ENCODE data around the gene IRAK4. TPM values are rescaled to one million over a fixed set of nuclear protein-coding genes. Genes with fewer than 3 reads are reported as not detected.

The IRAK4 gene
- total and polyA plus RNA-seq, 2 donors (not counting 3 experiments of a cell fraction or from before 2014, with no cell fraction given) = 10.8 to 13.1 TPM

DNA sequence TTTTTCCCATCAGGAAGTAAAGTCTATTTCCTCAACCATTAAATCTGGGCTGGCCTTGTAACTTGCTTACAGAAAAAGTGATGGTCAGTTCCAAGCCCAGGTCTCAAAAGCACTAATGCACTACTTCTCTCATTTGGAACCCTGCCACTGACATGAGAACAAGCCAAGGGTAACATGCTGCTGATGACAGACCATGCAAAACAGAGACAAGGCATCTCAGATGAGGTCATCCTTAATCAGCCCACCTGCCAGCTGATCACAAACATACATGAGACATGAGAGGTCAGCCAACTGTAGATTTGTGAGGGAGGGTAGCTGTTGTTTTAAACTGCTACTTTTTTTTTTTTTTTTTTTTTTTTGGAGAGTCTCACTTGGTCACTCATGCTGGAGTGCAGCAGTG is 31.2 kb downstream of the IRAK4 start:
- no peak overlapping the region for H3K4me2 ChIP-seq (ENCODE audit: insufficient read depth, low read length)
- intact Hi-C loops (cut with micrococcal nuclease) (no loop called here), dilution Hi-C loops (cut with MboI; ENCODE audit: extremely low pct_ligation_motif_present, low sequenced_read_pairs) (no loop called here)
- no peaks in the 10 kb centered on the region for H3K4me1 ChIP-seq (ENCODE audit: control insufficient read depth, extremely low read depth, insufficient read depth, low read length)
- H3K79me2 ChIP-seq (ENCODE audit: control insufficient read depth, insufficient read depth, low read length) = no peaks in the 10 kb centered on the region
- no peak for FAIRE-seq
- H3K9ac ChIP-seq (replicated peaks; ENCODE audit: extremely low read depth, insufficient read depth, low read length) = no peak overlapping the region
- no peak overlapping the region for H3K27ac ChIP-seq (ENCODE audit: insufficient read depth, low read depth, low read length)
- H3K9me1 ChIP-seq (replicated peaks; ENCODE audit: control insufficient read depth, extremely low read depth, insufficient read depth, low read length) = no peaks in the 10 kb centered on the region
- TF ChIP-seq GATA2 (IDR thresholded peaks at IDR 0.05; ENCODE audit: insufficient read depth, insufficient read length, low read depth, low read length) = no peak
- TF ChIP-seq, protein P1, sequence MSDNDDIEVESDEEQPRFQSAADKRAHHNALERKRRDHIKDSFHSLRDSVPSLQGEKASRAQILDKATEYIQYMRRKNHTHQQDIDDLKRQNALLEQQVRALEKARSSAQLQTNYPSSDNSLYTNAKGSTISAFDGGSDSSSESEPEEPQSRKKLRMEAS (IDR thresholded peaks at IDR 0.05; ENCODE audit: insufficient read depth, insufficient read length) = no peak
- no peak for TF ChIP-seq POLR2AphosphoS5 (IDR thresholded peaks at IDR 0.05; ENCODE audit: insufficient read depth, low read depth, low read length)
- ChIA-PET POLR2A (no interaction called here), CTCF (no interaction called here)
- no peaks in the 10 kb centered on the region for H3K9me3 ChIP-seq (replicated peaks; ENCODE audit: control insufficient read depth, insufficient read depth, low read length)
- H3K27me3 ChIP-seq (ENCODE audit: control insufficient read depth in 2 of 2, insufficient read depth in 2 of 2, low read length in 2 of 2) = no peaks in the 10 kb centered on the region
- no peaks in the 10 kb centered on the region for H4K20me1 ChIP-seq (replicated peaks; ENCODE audit: control insufficient read depth, extremely low read depth, insufficient read depth, low read length)
- H2AFZ ChIP-seq (ENCODE audit: low read depth, low read length) = no peak overlapping the region
- H3K4me3 ChIP-seq (replicated peaks in 1 of 3; ENCODE audit: insufficient read depth in 1 of 3, low read depth in 1 of 3, low read length in 3 of 3) = no peak overlapping the region
- no TSS peak for BruUV-seq (replicated peaks)
- peak; percentile 78 for DNase-seq (ENCODE audit: low read depth, low spot score)
- peaks cover 2 to 3% of the 10 kb centered on the region in 2 experiments for H3K36me3 ChIP-seq (ENCODE audit: control insufficient read depth in 2 of 2, extremely low read depth in 1 of 2, insufficient read depth in 2 of 2, low read length in 2 of 2)

DNA sequence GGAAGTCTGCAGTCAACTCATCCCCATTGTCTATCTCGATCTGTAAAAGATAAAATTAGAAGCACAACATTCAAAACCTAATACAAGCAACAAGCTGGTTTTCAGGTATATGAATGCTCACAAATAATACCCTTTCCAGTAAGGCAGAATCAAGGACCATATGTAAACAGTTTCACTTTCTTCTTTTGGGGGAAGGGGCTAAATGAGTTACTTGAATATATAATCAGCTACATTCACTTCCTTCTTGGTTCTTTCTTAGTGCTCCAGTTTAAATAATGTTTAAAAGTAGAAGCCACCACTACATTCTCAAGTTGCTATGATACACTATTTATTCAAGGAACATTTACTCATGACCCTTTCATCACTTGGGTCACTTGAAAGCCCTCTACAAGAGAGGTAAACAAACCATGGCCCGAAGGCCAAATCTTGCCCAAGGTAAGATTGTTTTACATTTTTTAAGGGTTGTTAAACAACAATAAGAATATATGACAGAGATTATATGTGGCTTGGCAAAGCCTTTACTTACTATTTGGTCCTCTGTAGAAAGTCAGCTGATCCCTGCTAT is 37.0 kb downstream of the IRAK4 start:
- Histone ChIP-seq H3K27ac (ENCODE audit: insufficient read depth, low read depth, low read length) (no peak overlapping the region), H3K4me3 (replicated peaks in 1 of 3; ENCODE audit: insufficient read depth in 1 of 3, low read depth in 1 of 3, low read length in 3 of 3) (no peak overlapping the region), H3K9me1 (replicated peaks; ENCODE audit: control insufficient read depth, extremely low read depth, insufficient read depth, low read length) (no peaks in the 10 kb centered on the region), H3K36me3 (ENCODE audit: control insufficient read depth in 2 of 2, extremely low read depth in 1 of 2, insufficient read depth in 2 of 2, low read length in 2 of 2) (peaks cover 7 to 18% of the 10 kb centered on the region in 2 experiments), H3K4me2 (ENCODE audit: insufficient read depth, low read length) (no peak overlapping the region), H3K79me2 (ENCODE audit: control insufficient read depth, insufficient read depth, low read length) (no peaks in the 10 kb centered on the region), H3K4me1 (ENCODE audit: control insufficient read depth, extremely low read depth, insufficient read depth, low read length) (no peaks in the 10 kb centered on the region), H2AFZ (ENCODE audit: low read depth, low read length) (no peak overlapping the region), H4K20me1 (replicated peaks; ENCODE audit: control insufficient read depth, extremely low read depth, insufficient read depth, low read length) (no peaks in the 10 kb centered on the region), H3K27me3 (ENCODE audit: control insufficient read depth in 2 of 2, insufficient read depth in 2 of 2, low read length in 2 of 2) (no peaks in the 10 kb centered on the region), H3K9me3 (replicated peaks; ENCODE audit: control insufficient read depth, insufficient read depth, low read length) (no peaks in the 10 kb centered on the region), H3K9ac (replicated peaks; ENCODE audit: extremely low read depth, insufficient read depth, low read length) (no peak overlapping the region)
- CTCF ChIA-PET = interaction anchor here (1.1 to 2.0 kb wide), 2 partner anchors 10 to 19 kb away, joined by 3 to 9 read pairs; partner anchors contain the start of gene TWF1
- POLR2A ChIA-PET = no interaction called here
- dilution Hi-C loops (cut with MboI; ENCODE audit: extremely low pct_ligation_motif_present, low sequenced_read_pairs) = no loop called here
- intact Hi-C loops (cut with micrococcal nuclease) = no loop called here
- DNase-seq (ENCODE audit: low read depth, low spot score) (no peak), FAIRE-seq (no peak)
- no TSS peak for BruUV-seq (replicated peaks)
- TF ChIP-seq, protein P2, sequence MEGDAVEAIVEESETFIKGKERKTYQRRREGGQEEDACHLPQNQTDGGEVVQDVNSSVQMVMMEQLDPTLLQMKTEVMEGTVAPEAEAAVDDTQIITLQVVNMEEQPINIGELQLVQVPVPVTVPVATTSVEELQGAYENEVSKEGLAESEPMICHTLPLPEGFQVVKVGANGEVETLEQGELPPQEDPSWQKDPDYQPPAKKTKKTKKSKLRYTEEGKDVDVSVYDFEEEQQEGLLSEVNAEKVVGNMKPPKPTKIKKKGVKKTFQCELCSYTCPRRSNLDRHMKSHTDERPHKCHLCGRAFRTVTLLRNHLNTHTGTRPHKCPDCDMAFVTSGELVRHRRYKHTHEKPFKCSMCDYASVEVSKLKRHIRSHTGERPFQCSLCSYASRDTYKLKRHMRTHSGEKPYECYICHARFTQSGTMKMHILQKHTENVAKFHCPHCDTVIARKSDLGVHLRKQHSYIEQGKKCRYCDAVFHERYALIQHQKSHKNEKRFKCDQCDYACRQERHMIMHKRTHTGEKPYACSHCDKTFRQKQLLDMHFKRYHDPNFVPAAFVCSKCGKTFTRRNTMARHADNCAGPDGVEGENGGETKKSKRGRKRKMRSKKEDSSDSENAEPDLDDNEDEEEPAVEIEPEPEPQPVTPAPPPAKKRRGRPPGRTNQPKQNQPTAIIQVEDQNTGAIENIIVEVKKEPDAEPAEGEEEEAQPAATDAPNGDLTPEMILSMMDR (IDR thresholded peaks at IDR 0.05; ENCODE audit: extremely low read depth in 1 of 2, insufficient read depth in 1 of 2, low read depth in 1 of 2, low read length in 2 of 2) = no peak
- TF ChIP-seq POLR2A (IDR thresholded peaks at IDR 0.05; ENCODE audit: low read depth, low read length) (no peak), EZH2 (IDR thresholded peaks at IDR 0.05; ENCODE audit: borderline replicate concordance, low read depth, low read length, severe bottlenecking) (no peak), MYC (IDR thresholded peaks at IDR 0.05; ENCODE audit: low read depth, low read length) (no peak), JUN (IDR thresholded peaks at IDR 0.05; ENCODE audit: borderline replicate concordance, insufficient read depth, insufficient read length, low read depth) (no peak), POLR2AphosphoS5 (IDR thresholded peaks at IDR 0.05; ENCODE audit: insufficient read depth, low read depth, low read length) (no peak), GATA2 (IDR thresholded peaks at IDR 0.05; ENCODE audit: insufficient read depth, insufficient read length, low read depth, low read length) (no peak), FOS (IDR thresholded peaks at IDR 0.05; ENCODE audit: borderline replicate concordance, insufficient read depth, low read length) (no peak)
- TF ChIP-seq, protein P1 (IDR thresholded peaks at IDR 0.05; ENCODE audit: insufficient read depth, insufficient read length) = no peak
